ENCODE data around the gene ENO3. TPM values are rescaled to one million over a fixed set of nuclear protein-coding genes. Genes with fewer than 3 reads are reported as not detected.

Gene ENO3
- total and polyA plus RNA-seq, 2 experiments from 2014 or later, result 18.7 to 30.2 TPM

- DNase-seq (ENCODE audit: low spot score), result peak; percentile 57
- Histone ChIP-seq H3K4me2 (peak overlapping the region; percentile 89), H3K27me3 (no peaks in the 10 kb centered on the region), H3K4me1 (ENCODE audit: insufficient read depth) (peaks cover 22% of the 10 kb centered on the region), H2AFZ (peak overlapping the region; percentile 6), H3K79me2 (peaks cover 78% of the 10 kb centered on the region), H3K27ac (peak overlapping the region; percentile 93), H3K9me3 (ENCODE audit: low read depth) (no peaks in the 10 kb centered on the region), H4K20me1 (ENCODE audit: insufficient read depth, poor library complexity, severe bottlenecking) (no peaks in the 10 kb centered on the region), H3K36me3 (replicated peaks; ENCODE audit: insufficient read depth, low read depth) (no peaks in the 10 kb centered on the region), H3K9me2 (replicated peaks; ENCODE audit: insufficient read depth) (no peaks in the 10 kb centered on the region), H3K4me3 (peak overlapping the region; percentile 46)
- 2% methylated on average over 18 of the region's 23 CpGs for WGBS (ENCODE audit: low lambda C conversion rate, missing lambda C conversion rate)
- no peak for TF ChIP-seq CTCF (IDR thresholded peaks at IDR 0.05; ENCODE audit: poor library complexity)
- TF ChIP-seq EZH2 (IDR thresholded peaks at IDR 0.05; ENCODE audit: borderline replicate concordance), result no peak
- TF ChIP-seq EZH2phosphoT487 (IDR thresholded peaks at IDR 0.05; ENCODE audit: low read depth, severe bottlenecking, unreplicated experiment), result no peak
Observed at GRCh38 chr17:4968486-4969046, 17.6 kb downstream of the ENO3 start.

GRCh38 chr17:4969047-4969550, 18.2 kb downstream of the ENO3 start:
- H3K36me3 ChIP-seq (replicated peaks; ENCODE audit: insufficient read depth, low read depth), result no peaks in the 10 kb centered on the region
- H3K27me3 ChIP-seq, result no peaks in the 10 kb centered on the region
- H3K79me2 ChIP-seq, result peaks cover 73% of the 10 kb centered on the region
- H3K4me3 ChIP-seq, result peak overlapping the region; percentile 46
- peak; percentile 79 for DNase-seq (ENCODE audit: low spot score)
- no peaks in the 10 kb centered on the region for H3K9me3 ChIP-seq (ENCODE audit: low read depth)
- H3K9me2 ChIP-seq (replicated peaks; ENCODE audit: insufficient read depth), result no peaks in the 10 kb centered on the region
- no peak for TF ChIP-seq CTCF (IDR thresholded peaks at IDR 0.05; ENCODE audit: poor library complexity)
- WGBS (ENCODE audit: low lambda C conversion rate, missing lambda C conversion rate), result 7% methylated on average over 9 of the region's 15 CpGs
- H4K20me1 ChIP-seq (ENCODE audit: insufficient read depth, poor library complexity, severe bottlenecking), result no peaks in the 10 kb centered on the region
- peak overlapping the region; percentile 93 for H3K27ac ChIP-seq
- H3K4me2 ChIP-seq, result peak overlapping the region; percentile 89
- no peak overlapping the region for H2AFZ ChIP-seq
- peaks cover 22% of the 10 kb centered on the region for H3K4me1 ChIP-seq (ENCODE audit: insufficient read depth)

GRCh38 chr17:4969551-4970173, 18.7 kb downstream of the ENO3 start:
- Histone ChIP-seq H4K20me1 (ENCODE audit: insufficient read depth, poor library complexity, severe bottlenecking) (no peaks in the 10 kb centered on the region), H3K9me3 (ENCODE audit: low read depth) (no peaks in the 10 kb centered on the region), H3K27ac (peak overlapping the region; percentile 93), H3K4me2 (peak overlapping the region; percentile 89), H3K79me2 (peaks cover 70% of the 10 kb centered on the region), H2AFZ (no peak overlapping the region), H3K4me3 (no peak overlapping the region), H3K36me3 (replicated peaks; ENCODE audit: insufficient read depth, low read depth) (no peaks in the 10 kb centered on the region), H3K27me3 (no peaks in the 10 kb centered on the region), H3K9me2 (replicated peaks; ENCODE audit: insufficient read depth) (no peaks in the 10 kb centered on the region), H3K4me1 (ENCODE audit: insufficient read depth) (peaks cover 22% of the 10 kb centered on the region)
- TF ChIP-seq EZH2 (IDR thresholded peaks at IDR 0.05; ENCODE audit: borderline replicate concordance), result no peak
- no peak for TF ChIP-seq CTCF (IDR thresholded peaks at IDR 0.05; ENCODE audit: poor library complexity)
- TF ChIP-seq EZH2phosphoT487 (IDR thresholded peaks at IDR 0.05; ENCODE audit: low read depth, severe bottlenecking, unreplicated experiment), result no peak
- DNase-seq (ENCODE audit: low spot score), result peak; percentile 67
- 63% methylated on average over 16 of the region's 16 CpGs for WGBS (ENCODE audit: low lambda C conversion rate, missing lambda C conversion rate)
